SIG-M5 treated with dmso at 0.1 percent for 504 hours (cell line): ENCODE results near the gene SORD.
"Not testable (repeated sequence)": the region's sequence is repeated elsewhere in the genome, so short reads cannot be mapped to it uniquely, and the experiment has no call there.

Experiments
- DNase-seq: peaks from one replicate; lab custom pipeline; 2025; ENCODE audit not compliant: unreplicated experiment; lab: John Stamatoyannopoulos, UW

Gene SORD

DNA sequence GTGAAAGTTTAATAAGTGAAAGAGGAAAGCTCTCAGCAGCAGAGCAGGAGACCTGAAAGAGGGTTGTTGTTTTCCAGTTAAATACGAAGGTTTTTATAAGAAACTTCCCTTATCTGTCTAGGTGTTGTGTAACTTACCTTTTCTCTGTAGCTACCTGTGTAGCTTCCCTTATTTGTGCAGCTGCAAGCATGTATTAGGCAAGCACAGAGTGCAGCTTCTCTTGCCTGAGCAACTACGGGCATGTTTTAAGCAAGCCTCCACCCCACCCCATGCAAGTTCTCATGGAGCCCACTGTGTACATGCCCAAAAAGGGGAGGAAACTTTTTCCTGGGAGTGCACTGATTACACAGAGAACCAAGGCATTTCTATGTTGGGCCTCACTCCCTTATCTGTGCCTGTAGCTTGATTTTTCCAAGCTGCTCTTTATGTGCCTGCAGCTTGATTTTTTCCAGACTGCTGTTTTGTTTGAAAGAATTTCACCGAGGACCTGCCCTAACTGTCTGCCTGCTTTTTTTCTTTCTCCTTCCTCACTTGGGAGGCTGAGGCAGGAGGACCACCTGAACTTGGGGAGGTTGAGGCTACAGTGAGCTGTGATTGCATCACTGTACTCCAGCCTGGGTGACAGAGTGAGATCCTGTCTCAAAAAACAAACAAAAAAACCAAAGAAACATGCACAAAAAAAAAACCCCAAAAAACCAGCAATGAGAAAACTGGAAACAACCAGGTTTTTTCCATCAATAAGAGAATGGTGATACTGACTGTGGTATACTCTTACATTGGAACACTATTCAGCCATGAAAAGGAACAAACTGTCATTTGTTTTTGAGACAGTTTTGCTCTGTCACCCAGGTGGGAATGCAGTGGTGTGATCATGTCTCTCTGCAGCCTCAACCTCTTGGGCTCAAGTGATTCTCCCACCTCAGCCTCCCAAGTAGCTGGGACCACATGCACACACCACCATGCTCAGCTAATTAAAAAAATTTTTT, 36.0 kb downstream of the SORD start:
- DNase-seq: not testable (repeated sequence)

DNA sequence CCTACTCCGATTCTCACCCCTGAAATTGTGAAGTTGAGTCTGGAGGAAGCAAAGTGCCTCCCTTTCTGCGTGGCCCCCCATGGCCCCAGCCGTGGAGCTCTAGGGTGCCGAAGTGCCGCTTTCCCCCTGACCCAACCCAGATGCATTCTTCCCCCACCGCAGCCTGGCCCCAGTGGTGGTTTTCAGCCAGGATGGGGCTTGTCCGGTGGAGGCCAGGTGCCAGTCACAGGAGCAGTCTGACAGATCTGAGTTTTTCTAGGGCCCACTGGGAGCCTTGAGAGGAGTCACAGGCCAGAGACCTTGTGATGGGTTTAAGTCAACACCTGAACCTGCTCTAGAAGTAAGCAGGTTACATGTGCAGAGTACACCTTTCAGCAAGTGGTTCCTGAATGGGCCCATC, 39.3 kb downstream of the SORD start:
- not testable (repeated sequence) for DNase-seq

DNA sequence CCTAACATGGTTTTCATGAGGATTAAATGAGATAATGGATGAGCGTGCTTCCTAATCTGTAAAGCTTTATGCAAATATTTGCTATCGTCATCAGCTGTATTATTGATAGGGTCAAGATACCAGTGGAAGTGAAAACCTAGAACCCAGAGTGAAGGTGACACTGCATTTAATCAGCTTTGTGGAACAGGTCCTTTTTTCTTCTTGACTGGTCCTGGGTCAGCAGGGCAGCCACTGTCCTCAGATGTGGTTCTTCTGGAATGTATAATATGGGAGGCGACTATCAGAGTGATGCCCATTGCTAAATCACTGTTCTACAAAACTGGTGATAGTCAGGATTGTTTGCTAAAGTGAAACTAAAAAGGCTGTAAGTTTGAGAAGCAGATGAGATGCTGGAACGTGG, 41.4 kb downstream of the SORD start:
- no peak for DNase-seq

DNA sequence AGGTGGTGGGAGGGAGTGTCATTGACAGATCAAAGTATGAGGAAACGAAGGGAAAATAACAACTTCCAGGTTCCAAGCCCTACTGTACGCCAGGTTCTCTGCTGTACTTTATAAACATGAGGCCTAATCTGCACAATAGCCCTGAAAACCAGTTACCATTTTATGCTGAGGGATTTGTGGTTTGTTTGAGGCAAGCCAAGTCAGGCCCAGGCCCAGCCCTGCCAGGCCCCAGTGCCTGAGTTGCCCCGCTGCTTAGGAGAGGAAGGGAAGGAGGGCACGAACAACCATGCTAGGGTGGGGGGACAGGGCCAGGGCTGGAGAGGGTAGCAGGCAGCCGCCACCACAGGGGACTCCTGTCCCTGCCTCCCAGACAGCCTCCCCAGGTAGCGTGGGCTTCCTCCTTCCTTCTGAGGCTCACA, 47.0 kb downstream of the SORD start:
- not testable (repeated sequence) for DNase-seq

DNA sequence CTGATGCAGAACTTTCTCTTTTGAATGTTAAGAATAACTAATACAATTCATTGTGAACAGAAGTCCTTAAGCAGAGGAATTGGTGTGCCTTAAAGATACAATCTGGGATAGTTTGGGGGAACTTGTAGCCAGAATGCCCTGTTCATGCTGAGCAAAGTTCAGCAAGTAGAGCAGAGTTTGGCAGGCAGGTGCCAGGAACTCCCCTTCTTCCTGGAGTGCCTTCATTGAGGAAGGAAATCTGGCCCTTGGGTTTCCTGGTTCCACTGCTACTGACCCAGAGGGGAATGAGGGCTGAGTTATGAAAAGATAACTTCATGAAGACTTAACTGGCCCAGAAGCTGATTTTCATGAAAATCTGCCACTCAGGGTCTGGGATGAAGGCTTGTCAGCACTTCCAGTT, 50.6 kb downstream of the SORD start:
- not testable (repeated sequence) for DNase-seq

DNA sequence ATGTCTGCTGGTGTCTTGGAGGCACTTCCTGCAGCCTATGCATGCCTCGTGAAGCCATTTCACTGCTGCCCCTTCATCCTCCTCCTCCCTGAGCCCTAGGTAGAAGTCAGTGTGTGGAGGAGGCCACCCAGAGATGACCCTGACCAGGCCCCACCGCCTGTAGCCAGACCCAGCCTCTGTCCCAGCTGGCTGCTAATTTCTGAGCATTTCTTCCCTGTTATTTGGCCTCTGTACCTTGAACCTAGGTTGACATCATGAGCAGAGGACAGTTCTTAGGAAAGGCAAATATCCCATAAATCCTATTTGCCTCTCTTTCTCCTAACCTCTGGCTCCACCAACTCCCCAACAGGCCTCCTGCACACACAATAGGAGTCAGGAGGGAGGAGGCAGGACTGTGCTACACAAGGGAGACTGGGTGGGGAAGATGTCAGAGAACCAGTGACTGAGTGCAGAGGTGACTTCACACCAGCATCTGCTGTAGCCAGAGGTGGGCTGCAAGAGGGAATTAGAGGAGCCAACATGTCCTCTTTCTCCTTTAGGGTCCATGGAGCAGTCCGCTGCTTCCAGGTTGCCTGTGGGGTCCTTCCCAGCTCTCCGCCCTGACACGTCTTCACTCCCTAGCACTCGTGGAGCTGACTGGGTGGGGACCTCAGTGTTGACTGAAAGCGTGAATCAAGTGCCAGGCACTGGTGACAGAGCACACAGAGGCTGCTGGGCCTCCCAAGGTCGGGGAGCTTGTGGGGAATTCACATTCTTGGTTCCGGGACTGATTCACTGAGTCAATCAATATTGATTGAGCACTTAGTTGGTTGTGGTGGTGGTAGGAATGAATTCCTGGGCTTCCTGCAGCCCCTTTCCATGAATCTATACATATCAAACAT, 52.7 kb downstream of the SORD start:
- DNase-seq: not testable (repeated sequence)

DNA sequence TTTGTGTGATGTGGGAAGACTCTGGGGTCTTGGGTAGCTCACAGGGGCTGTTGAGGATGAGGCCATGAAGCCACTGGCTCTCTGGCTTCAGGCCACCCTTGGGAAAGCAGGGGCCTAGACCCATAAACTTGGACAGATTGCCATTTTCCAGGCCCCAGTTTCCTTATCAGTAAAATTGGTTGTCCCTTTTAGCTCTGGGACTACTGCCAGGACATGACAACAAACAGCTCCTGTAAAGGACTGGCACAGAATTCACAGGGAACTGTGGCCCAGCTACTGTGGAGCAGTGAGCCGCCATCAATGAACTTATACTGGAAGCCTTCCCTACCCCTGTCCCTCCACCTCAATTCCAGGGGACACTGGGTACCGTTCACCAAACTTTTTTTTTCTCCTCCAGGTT, 54.4 kb downstream of the SORD start:
- DNase-seq: not testable (repeated sequence)

DNA sequence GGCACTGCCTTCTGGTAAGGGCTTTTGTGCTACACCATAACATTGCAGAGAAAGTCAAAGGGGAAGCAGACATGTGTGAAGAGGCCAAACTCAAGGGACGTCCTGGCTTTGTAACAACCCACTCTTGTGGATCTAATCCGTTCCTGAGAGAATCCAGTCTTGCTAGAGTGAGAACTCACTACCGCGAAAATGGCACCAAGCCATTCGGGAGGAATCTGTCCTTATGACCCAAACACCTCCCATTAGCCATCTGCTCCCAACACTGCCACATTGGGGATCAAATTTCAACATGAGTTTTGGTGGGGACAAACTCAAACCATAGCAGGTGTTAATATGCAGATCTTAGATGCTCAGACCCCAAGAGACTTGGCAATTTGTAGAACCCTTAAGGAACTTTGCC, 56.2 kb downstream of the SORD start:
- not testable (repeated sequence) for DNase-seq

DNA sequence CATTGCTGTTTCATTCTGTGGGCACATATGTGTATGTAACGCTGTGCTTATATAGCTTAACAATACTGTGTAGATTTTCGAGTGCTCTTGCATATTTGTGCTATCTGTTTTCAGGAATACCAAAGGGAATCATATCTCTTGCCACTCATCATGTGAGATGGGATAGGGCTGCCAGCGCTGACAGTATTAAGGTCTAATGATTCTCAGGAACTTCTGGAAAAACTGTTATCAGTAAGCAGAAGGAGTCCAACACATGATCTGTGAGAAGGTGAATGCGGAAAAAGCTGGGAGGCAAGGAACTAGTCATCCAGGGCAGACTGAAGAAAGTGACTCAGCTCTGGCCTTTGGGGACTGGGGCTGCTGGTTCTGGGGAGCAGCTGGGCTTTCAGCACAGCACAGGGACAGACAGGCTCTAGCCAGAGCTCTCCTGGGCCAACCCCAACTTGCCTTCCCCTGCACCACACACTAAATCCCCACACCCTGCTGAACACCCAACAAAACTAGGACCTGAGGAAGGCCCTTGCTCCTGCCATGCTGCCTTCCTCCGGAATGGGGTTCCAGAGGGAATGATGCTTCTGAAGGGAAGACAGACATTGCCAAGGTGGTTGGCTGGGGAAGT, 56.7 kb downstream of the SORD start:
- DNase-seq: not testable (repeated sequence)

DNA sequence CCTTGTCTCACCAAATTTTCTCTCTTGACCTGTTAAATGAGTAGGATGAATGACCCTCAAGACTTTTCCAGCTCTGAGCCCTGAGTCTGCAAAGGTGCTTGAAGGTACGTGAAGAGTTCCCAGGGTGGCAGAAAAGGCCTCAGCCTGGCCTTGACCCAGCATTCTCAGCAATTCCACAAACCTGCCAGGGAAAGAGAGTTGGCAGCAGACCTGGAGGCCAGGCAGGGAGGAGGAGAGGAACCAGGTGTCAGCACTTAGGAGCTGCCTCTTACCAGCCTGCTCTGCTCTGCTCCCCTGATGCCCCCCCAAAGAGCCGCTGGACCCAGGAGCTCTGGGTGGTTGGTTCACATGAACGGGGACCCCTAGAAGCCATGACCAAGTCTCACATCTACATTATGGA, 57.6 kb downstream of the SORD start:
- not testable (repeated sequence) for DNase-seq

DNA sequence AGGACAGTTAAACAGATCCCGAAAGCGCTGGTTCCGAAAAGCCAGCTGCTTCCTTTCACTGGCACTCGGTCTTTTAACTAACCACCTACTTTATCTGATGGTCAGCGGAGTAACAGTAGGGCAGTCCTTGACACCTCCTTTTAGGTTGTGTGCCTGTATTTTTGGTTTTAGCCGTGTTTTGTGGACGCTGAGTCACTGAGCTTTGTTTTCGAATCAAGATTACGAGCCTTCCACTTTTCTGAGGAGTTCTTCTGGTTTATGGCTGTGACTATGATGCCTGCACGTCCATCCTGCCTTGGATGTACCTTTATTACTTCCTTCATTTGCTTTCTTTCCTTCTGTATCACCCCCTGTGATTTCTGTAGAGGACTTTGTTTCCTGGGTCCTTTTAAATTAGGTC, 59.4 kb downstream of the SORD start:
- DNase-seq: not testable (repeated sequence)

DNA sequence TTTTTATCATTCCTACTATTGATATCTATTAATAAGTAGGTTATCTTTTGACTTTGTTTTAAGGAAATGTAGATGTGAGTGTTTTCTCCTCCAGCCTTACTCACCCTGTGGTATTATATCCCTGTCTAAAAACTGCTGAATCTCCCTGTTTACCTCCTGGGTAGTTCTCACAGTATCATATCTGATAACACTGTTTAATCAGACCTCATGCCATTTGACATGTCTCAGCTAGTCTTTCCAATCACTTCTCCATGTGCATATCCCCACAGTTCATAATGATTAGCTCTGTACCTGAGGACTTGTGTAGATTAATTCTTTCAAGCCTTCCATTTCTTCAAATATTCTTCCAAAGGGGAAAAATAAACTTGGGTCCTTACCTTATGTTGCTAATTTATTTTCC, 60.2 kb downstream of the SORD start:
- DNase-seq: no peak

DNA sequence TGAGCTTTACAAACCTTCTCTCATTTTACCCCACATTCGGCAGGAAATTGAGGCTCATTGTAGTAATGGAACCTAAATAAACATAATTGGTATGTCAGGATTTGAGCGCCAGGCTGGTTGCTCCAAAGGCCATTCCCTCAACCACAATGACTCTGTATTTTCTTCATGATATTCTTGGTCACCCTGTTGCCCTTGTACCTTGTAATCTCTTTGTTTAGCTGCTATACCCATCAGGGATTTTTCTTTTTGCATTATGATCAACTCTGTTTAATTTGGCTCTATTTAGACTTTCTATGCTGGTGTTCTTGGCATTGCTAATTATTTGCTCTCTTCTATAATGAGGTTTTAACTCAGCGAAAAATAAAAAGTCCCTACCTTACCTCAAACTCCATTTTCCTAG, 61.2 kb downstream of the SORD start:
- no peak for DNase-seq

DNA sequence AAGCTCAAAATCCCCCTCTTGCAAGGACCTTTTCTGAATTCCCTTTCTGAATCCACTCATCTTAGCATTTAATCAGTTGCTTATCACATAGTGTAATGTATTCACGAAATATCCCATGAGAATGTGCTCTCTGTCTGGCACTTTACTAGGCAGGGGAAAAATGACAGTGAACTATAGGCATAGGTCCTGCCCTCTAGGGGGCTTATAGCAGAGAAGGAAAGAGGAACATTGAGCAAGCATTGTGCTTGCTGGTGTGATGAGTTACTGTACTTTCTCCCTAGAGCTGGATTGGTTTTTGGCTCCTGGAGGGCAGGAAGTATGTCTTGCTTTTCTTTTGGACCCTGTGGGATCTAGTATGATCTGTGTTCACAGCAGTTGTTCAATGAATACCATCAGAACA, 64.5 kb downstream of the SORD start:
- DNase-seq: peak; percentile 37

DNA sequence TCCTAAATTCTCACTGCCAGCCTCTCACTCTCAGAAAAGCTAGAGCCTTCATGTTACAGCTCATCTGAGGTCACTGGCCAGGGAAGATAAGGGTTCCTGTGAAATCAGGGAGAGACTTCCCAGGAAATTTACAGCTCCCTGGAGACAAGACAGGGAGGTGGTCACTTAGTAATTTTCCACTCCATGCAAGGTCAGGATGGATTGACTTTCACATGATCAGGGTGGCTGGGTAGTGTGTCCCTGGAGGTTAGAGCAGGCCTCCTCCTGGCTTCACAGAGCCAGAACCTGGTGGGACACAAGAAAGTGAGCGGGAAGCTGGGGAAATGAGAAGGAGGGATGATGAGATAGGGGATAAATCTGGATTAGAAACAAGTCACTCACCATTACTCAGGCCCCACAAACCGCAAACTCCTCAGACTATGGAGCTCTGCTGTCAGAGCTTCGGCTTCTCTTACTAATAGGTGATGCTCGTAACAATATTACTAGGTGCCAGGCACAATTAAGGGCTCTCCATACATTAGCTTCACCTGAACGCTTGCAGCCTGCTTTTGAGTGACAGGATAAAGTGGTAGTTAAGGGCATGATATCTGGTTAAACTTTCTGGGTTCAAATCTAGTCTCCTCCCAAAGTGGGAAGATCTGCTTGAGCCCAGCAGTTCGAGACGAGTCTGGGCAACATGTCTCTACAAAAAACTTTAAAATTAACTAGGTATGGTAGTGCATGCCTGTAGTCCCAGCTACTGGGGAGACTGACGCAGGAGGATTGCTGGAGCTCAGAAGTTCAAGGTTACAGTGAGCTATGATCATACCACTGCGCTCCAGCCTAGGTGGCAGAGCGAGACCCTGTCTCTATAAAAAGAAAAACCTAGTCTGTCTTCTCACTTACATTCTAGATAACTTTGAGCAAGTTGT, 66.1 kb downstream of the SORD start:
- DNase-seq: no peak

DNA sequence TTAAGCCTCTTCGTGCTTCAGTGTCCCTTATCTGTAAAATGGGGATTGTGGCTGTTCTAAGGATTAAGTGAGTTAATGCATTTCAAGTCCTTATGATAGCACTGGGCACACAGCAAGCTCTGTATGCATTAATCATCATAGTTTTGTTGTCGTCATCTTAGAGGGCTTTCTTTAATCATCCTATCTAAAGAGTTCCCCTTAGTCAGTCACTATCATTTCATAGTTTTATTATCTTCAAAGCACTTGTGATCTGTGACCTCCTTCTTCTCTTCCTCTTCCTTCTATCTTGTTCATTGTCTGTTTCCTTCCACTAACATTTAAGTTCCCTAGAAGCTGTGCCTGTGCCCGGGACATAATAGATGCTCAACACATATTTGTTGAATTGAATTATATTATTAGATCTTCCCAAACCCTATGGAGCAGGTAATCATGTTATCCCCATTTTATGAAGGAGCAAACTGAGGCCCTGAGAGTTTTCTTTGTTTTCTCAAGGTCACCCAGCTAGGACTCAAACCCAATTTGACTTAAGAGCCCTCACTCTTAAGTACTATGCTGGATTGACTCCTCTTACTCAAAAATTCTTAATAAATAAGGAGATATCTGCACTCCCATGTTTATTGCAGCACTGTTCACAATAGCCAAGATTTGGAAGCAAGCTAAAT, 66.8 kb downstream of the SORD start:
- no peak for DNase-seq

DNA sequence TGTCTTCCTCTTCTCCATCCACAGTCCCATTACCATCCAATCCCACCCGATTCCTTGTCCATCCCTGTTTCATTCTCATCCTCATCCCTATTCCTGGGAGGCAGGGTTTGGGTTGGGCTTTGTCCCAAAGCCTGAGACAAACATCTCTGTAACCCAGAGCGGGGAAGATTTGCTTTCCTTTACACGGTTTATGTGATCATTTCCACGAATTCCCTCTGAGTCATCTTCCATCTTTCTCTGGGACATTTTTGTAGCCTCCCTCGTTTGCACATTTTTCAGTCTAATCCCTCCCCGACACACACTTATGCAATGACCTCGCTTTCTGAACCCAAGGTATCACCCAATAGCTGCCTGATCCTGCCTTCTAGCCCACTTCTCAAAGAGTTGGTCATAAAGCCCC, 68.2 kb downstream of the SORD start:
- DNase-seq: no peak

DNA sequence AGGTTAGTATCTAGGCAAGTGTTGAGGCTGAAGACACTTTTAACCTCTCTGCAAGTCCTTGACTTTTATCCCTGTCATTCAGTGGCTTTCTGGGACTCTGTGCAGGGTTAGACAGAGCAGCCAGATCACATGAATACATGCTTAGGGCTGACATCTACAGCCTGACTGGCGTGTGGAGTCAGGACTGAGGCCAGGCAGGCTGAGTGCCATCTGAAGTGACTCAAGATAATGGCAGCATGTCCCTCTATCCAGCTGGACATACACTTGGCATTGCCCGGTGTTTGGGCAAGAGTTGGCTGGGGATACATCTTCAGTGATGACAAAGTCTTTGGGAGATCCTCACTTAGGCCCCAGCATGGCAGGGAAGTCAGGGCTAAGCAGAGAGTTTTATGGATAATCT, 68.6 kb downstream of the SORD start:
- no peak for DNase-seq

DNA sequence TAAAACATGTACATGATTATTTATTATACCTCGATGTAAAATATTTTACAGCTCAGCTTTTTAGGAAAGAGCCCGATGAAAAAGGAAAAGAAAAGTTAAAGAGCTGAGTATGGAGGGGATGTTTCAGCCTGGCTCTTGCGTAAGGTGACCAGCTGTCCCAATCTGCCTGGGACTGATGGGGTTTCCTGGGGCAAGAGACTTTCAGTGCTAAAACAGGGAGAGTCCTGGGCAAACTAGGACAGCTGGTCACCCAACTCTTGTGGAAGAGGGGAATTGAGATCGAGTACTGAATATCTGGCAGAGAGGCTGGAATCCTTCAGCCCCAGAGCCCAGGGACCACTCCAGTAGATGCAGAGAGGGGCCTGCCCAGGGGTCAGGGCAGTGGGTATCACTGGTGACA, 70.0 kb downstream of the SORD start:
- DNase-seq: no peak
